Nephron (organoid): ENCODE data around the gene POU6F1.

Experiments
- H3K27ac Mint-ChIP-seq, 3 experiments: 2 replicates each; pipeline ENCODE4 v1.8.0; 2020; ENCODE audit warnings: mixed read lengths in 3 of 3, mild to moderate bottlenecking in 2 of 3, moderate library complexity in 1 of 3
- H3K27me3 Mint-ChIP-seq: 2 replicates; pipeline ENCODE4 v1.8.0; 2021; ENCODE audit warnings: low read depth, mild to moderate bottlenecking, moderate library complexity, mixed read lengths
- H3K36me3 Mint-ChIP-seq: 2 replicates; pipeline ENCODE4 v1.8.0; 2020; ENCODE audit warnings: low read depth, mixed read lengths
- H3K4me1 Mint-ChIP-seq: 2 replicates; pipeline ENCODE4 v1.8.0; 2020; ENCODE audit warnings: mixed read lengths
- H3K4me3 Mint-ChIP-seq, 3 experiments: 2 replicates each; pipeline ENCODE4 v1.8.0; 2020; ENCODE audit warnings: mild to moderate bottlenecking in 3 of 3, mixed read lengths in 3 of 3, moderate library complexity in 2 of 3
- H3K9me3 Mint-ChIP-seq: 2 replicates; pipeline ENCODE4 v1.8.0; 2020; ENCODE audit warnings: mixed read lengths
- TF ChIP-seq, protein P1 (sequence below), 3 experiments: fragments of 200-600 bp; sonication (generic); IDR thresholded peaks; one replicate each; pipeline ENCODE4 v1.5.0; 2021; ENCODE audit warnings: antibody characterized with exemption in 3 of 3; ENCODE audit not compliant: unreplicated experiment in 3 of 3

Gene POU6F1

GRCh38 chr12:51192284-51192671 lies 25.6 kb downstream of the POU6F1 start:
- H3K4me1 Mint-ChIP-seq: peaks cover 29% of the 10 kb centered on the region
- H3K27me3 Mint-ChIP-seq: no peaks in the 10 kb centered on the region
- H3K4me3 Mint-ChIP-seq: no peak overlapping the region
- no peaks in the 10 kb centered on the region for H3K9me3 Mint-ChIP-seq
- no peaks in the 10 kb centered on the region for H3K36me3 Mint-ChIP-seq
- H3K27ac Mint-ChIP-seq: no peak overlapping the region
- TF ChIP-seq, protein P1, sequence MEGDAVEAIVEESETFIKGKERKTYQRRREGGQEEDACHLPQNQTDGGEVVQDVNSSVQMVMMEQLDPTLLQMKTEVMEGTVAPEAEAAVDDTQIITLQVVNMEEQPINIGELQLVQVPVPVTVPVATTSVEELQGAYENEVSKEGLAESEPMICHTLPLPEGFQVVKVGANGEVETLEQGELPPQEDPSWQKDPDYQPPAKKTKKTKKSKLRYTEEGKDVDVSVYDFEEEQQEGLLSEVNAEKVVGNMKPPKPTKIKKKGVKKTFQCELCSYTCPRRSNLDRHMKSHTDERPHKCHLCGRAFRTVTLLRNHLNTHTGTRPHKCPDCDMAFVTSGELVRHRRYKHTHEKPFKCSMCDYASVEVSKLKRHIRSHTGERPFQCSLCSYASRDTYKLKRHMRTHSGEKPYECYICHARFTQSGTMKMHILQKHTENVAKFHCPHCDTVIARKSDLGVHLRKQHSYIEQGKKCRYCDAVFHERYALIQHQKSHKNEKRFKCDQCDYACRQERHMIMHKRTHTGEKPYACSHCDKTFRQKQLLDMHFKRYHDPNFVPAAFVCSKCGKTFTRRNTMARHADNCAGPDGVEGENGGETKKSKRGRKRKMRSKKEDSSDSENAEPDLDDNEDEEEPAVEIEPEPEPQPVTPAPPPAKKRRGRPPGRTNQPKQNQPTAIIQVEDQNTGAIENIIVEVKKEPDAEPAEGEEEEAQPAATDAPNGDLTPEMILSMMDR (IDR thresholded peaks at IDR 0.05; ENCODE audit: unreplicated experiment in 3 of 3): no peak

DNA sequence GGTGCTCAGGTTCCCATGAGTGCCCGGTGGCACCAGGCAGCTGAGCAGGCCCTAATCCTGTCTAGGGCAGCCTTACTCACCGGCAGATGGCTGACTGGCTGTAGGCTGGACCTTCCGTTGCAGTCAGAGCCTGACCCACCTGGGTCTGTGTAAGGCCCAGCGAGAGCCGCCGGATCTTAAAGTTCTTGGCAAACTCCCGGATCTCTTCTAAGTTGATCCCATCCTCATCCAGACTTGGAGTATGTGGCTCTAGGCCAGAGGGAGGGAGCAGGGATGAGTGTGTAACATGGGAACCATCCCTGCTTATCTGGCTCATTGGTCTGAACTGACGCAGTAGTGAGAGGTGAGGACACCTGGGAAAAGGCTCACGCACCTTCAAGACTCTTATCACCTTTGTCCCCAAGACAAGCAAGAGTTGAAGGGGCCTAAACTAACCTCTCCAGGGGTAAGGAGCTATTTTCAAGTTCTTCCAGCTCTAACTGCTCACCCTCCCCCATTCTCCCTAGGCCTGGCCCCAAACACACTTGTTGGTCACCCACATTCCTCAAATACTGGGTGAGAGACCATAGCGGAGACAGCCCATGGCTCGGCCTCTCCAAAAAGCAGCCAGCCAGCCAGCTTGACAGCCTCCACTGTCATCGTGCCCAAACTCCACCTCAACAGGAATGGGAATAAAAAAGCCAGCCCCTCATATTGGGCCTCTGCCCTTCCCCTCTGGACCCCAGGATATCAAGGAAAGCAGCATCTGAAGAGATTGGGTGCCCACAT lies 26.2 kb downstream of the POU6F1 start:
- Mint-ChIP-seq H3K27me3 (no peaks in the 10 kb centered on the region), H3K4me1 (peaks cover 32% of the 10 kb centered on the region), H3K4me3 (no peak overlapping the region), H3K36me3 (no peaks in the 10 kb centered on the region), H3K27ac (no peak overlapping the region), H3K9me3 (no peaks in the 10 kb centered on the region)
- TF ChIP-seq, protein P1 (IDR thresholded peaks at IDR 0.05; ENCODE audit: unreplicated experiment in 3 of 3): no peak

- H3K27ac Mint-ChIP-seq: no peak overlapping the region
- H3K36me3 Mint-ChIP-seq: no peaks in the 10 kb centered on the region
- H3K4me3 Mint-ChIP-seq: no peak overlapping the region
- TF ChIP-seq, protein P1 (IDR thresholded peaks at IDR 0.05; ENCODE audit: unreplicated experiment in 3 of 3): no peak
- H3K4me1 Mint-ChIP-seq: peaks cover 32% of the 10 kb centered on the region
- H3K9me3 Mint-ChIP-seq: no peaks in the 10 kb centered on the region
- no peaks in the 10 kb centered on the region for H3K27me3 Mint-ChIP-seq
Measured at GRCh38 chr12:51190820-51191219, 27.0 kb downstream of the POU6F1 start.

DNA sequence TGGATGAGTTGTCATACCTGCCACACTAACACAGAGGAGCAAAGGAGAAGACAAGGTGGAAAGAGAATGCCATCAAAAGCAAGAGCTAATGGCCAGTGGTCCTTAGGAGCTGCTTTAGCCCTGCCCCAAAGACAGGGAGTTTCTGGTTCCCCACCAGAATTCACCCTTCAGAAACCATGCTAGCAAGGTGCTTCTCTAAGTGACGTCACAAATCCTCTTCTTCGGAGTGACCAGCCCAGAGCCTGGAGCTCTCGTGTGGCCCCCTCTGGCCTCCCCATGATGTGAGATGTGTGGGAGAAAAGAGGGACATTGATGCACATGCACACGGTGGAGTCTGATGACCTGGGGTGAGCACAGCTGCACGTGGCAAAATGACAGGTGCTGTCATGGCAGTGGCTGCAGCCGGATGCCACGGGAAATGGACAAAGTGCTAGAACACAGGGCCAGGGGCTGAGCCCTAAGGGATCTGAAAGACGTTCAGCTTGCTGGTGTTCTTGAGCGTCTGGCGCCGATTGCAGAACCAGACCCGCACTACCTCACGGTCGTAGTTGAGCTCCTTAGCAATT lies 28.0 kb downstream of the POU6F1 start:
- TF ChIP-seq, protein P1 (IDR thresholded peaks at IDR 0.05; ENCODE audit: unreplicated experiment in 3 of 3): no peak
- Mint-ChIP-seq H3K4me1 (peaks cover 37% of the 10 kb centered on the region), H3K27ac (no peak overlapping the region), H3K36me3 (no peaks in the 10 kb centered on the region), H3K27me3 (no peaks in the 10 kb centered on the region), H3K4me3 (no peak overlapping the region), H3K9me3 (no peaks in the 10 kb centered on the region)

GRCh38 chr12:51188359-51189051 lies 29.4 kb downstream of the POU6F1 start:
- TF ChIP-seq, protein P1 (IDR thresholded peaks at IDR 0.05; ENCODE audit: unreplicated experiment in 3 of 3): no peak
- H3K9me3 Mint-ChIP-seq: no peaks in the 10 kb centered on the region
- H3K36me3 Mint-ChIP-seq: no peaks in the 10 kb centered on the region
- H3K27ac Mint-ChIP-seq: peak overlapping the region in 1 of 3 experiments; percentile 43
- H3K27me3 Mint-ChIP-seq: no peaks in the 10 kb centered on the region
- peaks cover 48% of the 10 kb centered on the region for H3K4me1 Mint-ChIP-seq
- peak overlapping the region in 1 of 3 experiments; percentile 22 for H3K4me3 Mint-ChIP-seq
